ENCODE data around the gene CASZ1.

- TF ChIP-seq CTCF (IDR thresholded peaks at IDR 0.05 in 8 of 11, conservative IDR thresholded peaks at IDR 0.05 in 3 of 11) (no peak), POLR2A (IDR thresholded peaks at IDR 0.05) (no peak)
These were observed 174.5 kb downstream of the CASZ1 start for GRCh38 chr1:10621906-10622305.

All from spleen (tissue), 7 donors.